Spleen (tissue), 11 donors: ENCODE results near the gene ADA. TPM values are rescaled to one million over a fixed set of nuclear protein-coding genes. Genes with fewer than 3 reads are reported as not detected.

ENCODE experiments used
- DNase-seq: peaks from one replicate; pipeline ENCODE4 v3.0.0-alpha.2; 2020
- H3K27ac ChIP-seq, 8 donors: fragments of 200-600 bp; sonication (generic) in 7 of 8; 1 replicate in 4 of 8; 2 replicates in 4 of 8; pipeline versions ENCODE4 v1.5.0 to v1.8.0; 2016 to 2021; ENCODE audit warnings: inconsistent platforms in 4 of 8, mild to moderate bottlenecking in 4 of 8, moderate library complexity in 1 of 8
- H3K27me3 ChIP-seq, 7 donors: fragments of 200-600 bp; sonication (generic) in 6 of 7; replicated peaks in 1 of 7; 1 replicate in 4 of 7; 2 replicates in 3 of 7; pipeline versions ENCODE4 v1.5.0 to v1.8.0; 2016 to 2021; ENCODE audit warnings: inconsistent platforms in 3 of 7, mild to moderate bottlenecking in 1 of 7
- H3K36me3 ChIP-seq, 6 donors: fragments of 200-600 bp; sonication (generic) in 5 of 6; 1 replicate in 4 of 6; 2 replicates in 2 of 6; pipeline versions ENCODE4 v1.5.0 to v1.8.0; 2016 to 2021; ENCODE audit warnings: inconsistent platforms in 2 of 6
- H3K4me1 ChIP-seq, 6 donors: fragments of 200-600 bp; sonication (generic) in 5 of 6; 1 replicate in 3 of 6; 2 replicates in 3 of 6; pipeline versions ENCODE4 v1.5.0 to v1.8.0; 2016 to 2021; ENCODE audit warnings: inconsistent platforms in 3 of 6
- H3K4me3 ChIP-seq, 8 donors: fragments of 200-600 bp; sonication (generic) in 7 of 8; 1 replicate in 4 of 8; 2 replicates in 4 of 8; pipeline versions ENCODE4 v1.5.0 to v1.8.0; 2016 to 2021; ENCODE audit warnings: inconsistent platforms in 4 of 8, mild to moderate bottlenecking in 4 of 8, moderate library complexity in 2 of 8
- H3K9me3 ChIP-seq, 8 donors: fragments of 200-600 bp; sonication (generic) in 7 of 8; 1 replicate in 4 of 8; 2 replicates in 4 of 8; pipeline versions ENCODE4 v1.5.0 to v1.8.0; 2016 to 2021; ENCODE audit warnings: inconsistent platforms in 4 of 8
- CTCF ChIP-seq, 11 experiments: fragments of 200-600 bp in 7 of 11; fragments of 450-650 bp in 4 of 11; sonication (generic) in 4 of 11; IDR thresholded peaks in 8 of 11; conservative IDR thresholded peaks in 3 of 11; 1 replicate in 7 of 11; 2 replicates in 4 of 11; pipeline versions ENCODE4 v1.4.0 to v1.8.0; 2016 to 2021; ENCODE audit warnings: antibody characterized with exemption in 11 of 11, inconsistent platforms in 4 of 11, mild to moderate bottlenecking in 1 of 11
- POLR2A ChIP-seq, 3 donors: fragments of 450-650 bp; IDR thresholded peaks; one replicate each; pipeline ENCODE4 v1.5.1; 2017; ENCODE audit warnings: antibody characterized with exemption in 3 of 3, mild to moderate bottlenecking in 1 of 3
- POLR2AphosphoS5 ChIP-seq, 3 donors: sonication (generic); formaldehyde crosslinking; IDR thresholded peaks; one replicate each; pipeline ENCODE4 v1.5.1; 2017; ENCODE audit warnings: antibody characterized with exemption in 3 of 3
- WGBS, 5 donors: extraction: QIAGEN DNeasy Blood & Tissue Kit in 3 of 5; methylation state at CpG; one replicate each; pipeline versions ENCODE4 v1.1.5 to v1.1.7; 2013 to 2018; 5-methylcytosine and 5-hydroxymethylcytosine counted together
- intact Hi-C: fragments of 100-400 bp; cut with DNase I; formaldehyde crosslinking; loops from one replicate; pipeline ENCODE4 v1.15.0; 2023; ENCODE audit warnings: low total_unique reads
- polyA plus RNA-seq, 3 donors: library from polyadenylated mRNA; stranded (reverse); fragments of 200-250 nt; gene quantifications; one replicate each; pipeline ENCODE4 v1.2.1, GENCODE V29; 2013
- total RNA-seq, 7 donors: library from RNA; depleted of rRNA in 3 of 7; stranded (reverse); fragments of >200 nt in 3 of 7; fragmentation: NEBNext Ultra II Directional in 4 of 7; extraction: Animal tissue kit (Norgen Biotek cat#: 25700) in 4 of 7; gene quantifications; one replicate each; pipeline versions ENCODE4 v1.1.0 to v1.2.1, GENCODE V29; 2016 to 2021
- donor health status: healthy with polysubstance abuse.
- donor health status: DM: no; HTN: no; CAD: no; lungs with moderate emphysema.
- donor health status: DM: no; HTN: no; CAD: no.
- donor health status: Bipolar disorder and iron deficiency.
- donor health status: healthy.
- donor health status: DM: no; HTN: no; CAD: no.
- donor health status: DM: yes; HTN: yes; CAD: no.

Gene ADA
- total and polyA plus RNA-seq, 10 donors: 14.8 to 30.4 (median 22.5) TPM

GRCh38 chr20:44571362-44571988, 80.0 kb downstream of the ADA start:
- H3K9me3 ChIP-seq: no peaks in the 10 kb centered on the region
- intact Hi-C loops: no loop called here
- TF ChIP-seq POLR2A (IDR thresholded peaks at IDR 0.05): no peak
- TF ChIP-seq CTCF (IDR thresholded peaks at IDR 0.05 in 8 of 11, conservative IDR thresholded peaks at IDR 0.05 in 3 of 11): no peak
- no peak for TF ChIP-seq POLR2AphosphoS5 (IDR thresholded peaks at IDR 0.05)
- H3K4me3 ChIP-seq: no peak overlapping the region
- no peaks in the 10 kb centered on the region for H3K36me3 ChIP-seq
- no peaks in the 10 kb centered on the region for H3K27me3 ChIP-seq
- peak overlapping the region in 3 of 8 donors; percentile 71 to 76 (median 75) for H3K27ac ChIP-seq
- DNase-seq: no peak
- 54 to 63% (median 57%) methylated on average over 6 of the region's 6 CpGs for WGBS, 5 donors
- H3K4me1 ChIP-seq: peaks cover 1 to 33% (median 11%) of the 10 kb centered on the region in 6 donors

GRCh38 chr20:44570367-44570766, 81.1 kb downstream of the ADA start:
- Histone ChIP-seq H3K4me3 (no peak overlapping the region), H3K36me3 (no peaks in the 10 kb centered on the region), H3K27me3 (no peaks in the 10 kb centered on the region), H3K9me3 (no peaks in the 10 kb centered on the region), H3K4me1 (peaks cover 0 to 22% (median 5%) of the 10 kb centered on the region in 6 donors), H3K27ac (no peak overlapping the region)
- TF ChIP-seq CTCF (IDR thresholded peaks at IDR 0.05 in 8 of 11, conservative IDR thresholded peaks at IDR 0.05 in 3 of 11): no peak
- TF ChIP-seq POLR2AphosphoS5 (IDR thresholded peaks at IDR 0.05): no peak
- TF ChIP-seq POLR2A (IDR thresholded peaks at IDR 0.05): no peak
- intact Hi-C loops: no loop called here
- 94 to 97% (median 97%) methylated on average over 1 of the region's 1 CpG for WGBS, 5 donors
- DNase-seq: no peak

Other genes starting within 250 kb of the ADA start
- 10 to 100 TPM; 11.1 to 16.3 (median 12.3) TPM for gene TTPAL, start 175.8 kb downstream of the ADA start, total RNA-seq
- gene TTPAL, start 175.8 kb downstream of the ADA start, polyA plus RNA-seq: 1 to 10 TPM; 3.5 to 5.9 (median 3.7) TPM
- gene SERINC3, start 129.6 kb downstream of the ADA start, total RNA-seq: 100 to 1,000 TPM in 2 of 7 donors, 10 to 100 TPM in 5; 73.2 to 117 (median 90.3) TPM
- 10 to 100 TPM; 14.5 to 23.9 (median 20.8) TPM for gene SERINC3, start 129.6 kb downstream of the ADA start, polyA plus RNA-seq
- gene PKIG, start 69.1 kb downstream of the ADA start, total RNA-seq: 10 to 100 TPM; 37.5 to 82.6 (median 47.6) TPM
- 10 to 100 TPM; 64.6 to 82.1 (median 74.9) TPM for gene PKIG, start 69.1 kb downstream of the ADA start, polyA plus RNA-seq
- gene CCN5, start 63.7 kb upstream of the ADA start, total RNA-seq: 1 to 10 TPM in 4 of 7 donors, under 1 TPM in 2, not detected in 1; 0.51 to 7.4 (median 1.5) TPM
- gene CCN5, start 63.7 kb upstream of the ADA start, polyA plus RNA-seq: 10 to 100 TPM in 1 of 3 donors, 1 to 10 TPM in 2; 1.3 to 10.6 (median 5.7) TPM
- under 1 TPM in 5 of 7 donors, not detected in 2; 0.17 to 0.92 (median 0.47) TPM for gene KCNK15, start 94.2 kb upstream of the ADA start, total RNA-seq
- gene KCNK15, start 94.2 kb upstream of the ADA start, polyA plus RNA-seq: under 1 TPM in 2 of 3 donors, not detected in 1; 0.06 to 0.08 TPM
- not detected for gene RIMS4, start 158.8 kb upstream of the ADA start, total RNA-seq
- under 1 TPM in 2 of 3 donors, not detected in 1; under 0.01 to 0.02 TPM for gene RIMS4, start 158.8 kb upstream of the ADA start, polyA plus RNA-seq
- gene YWHAB, start 234.0 kb upstream of the ADA start, total RNA-seq: 100 to 1,000 TPM; 147 to 237 (median 210) TPM
- gene YWHAB, start 234.0 kb upstream of the ADA start, polyA plus RNA-seq: 100 to 1,000 TPM in 1 of 3 donors, 10 to 100 TPM in 2; 85.8 to 107 (median 96.7) TPM